Neuron (in vitro differentiated cells): ENCODE data around the gene PWP2.
"Not testable (repeated sequence)": the region's sequence is repeated elsewhere in the genome, so short reads cannot be mapped to it uniquely, and the experiment has no call there.

Experiments
- H2AFZ ChIP-seq: one replicate; pipeline ENCODE4 v1.6.1; 2013; ENCODE audit warnings: low read depth, mild to moderate bottlenecking, inconsistent platforms, low read length, moderate library complexity
- H3K27me3 ChIP-seq: one replicate; pipeline ENCODE4 v1.6.1; 2013; ENCODE audit warnings: low read length; ENCODE audit not compliant: insufficient read depth
- H3K36me3 ChIP-seq: one replicate; pipeline ENCODE4 v1.6.1; 2013; ENCODE audit warnings: low read length; ENCODE audit not compliant: insufficient read depth
- H3K4me1 ChIP-seq: one replicate; pipeline ENCODE4 v1.6.1; 2013; ENCODE audit warnings: low read length; ENCODE audit not compliant: insufficient read depth
- H3K4me3 ChIP-seq: 2 replicates; pipeline ENCODE4 v1.5.1; 2013; ENCODE audit warnings: mild to moderate bottlenecking, low read length, moderate library complexity
- H3K9me3 ChIP-seq: one replicate; pipeline ENCODE4 v1.6.1; 2013; ENCODE audit warnings: low read length

PWP2 gene

DNA sequence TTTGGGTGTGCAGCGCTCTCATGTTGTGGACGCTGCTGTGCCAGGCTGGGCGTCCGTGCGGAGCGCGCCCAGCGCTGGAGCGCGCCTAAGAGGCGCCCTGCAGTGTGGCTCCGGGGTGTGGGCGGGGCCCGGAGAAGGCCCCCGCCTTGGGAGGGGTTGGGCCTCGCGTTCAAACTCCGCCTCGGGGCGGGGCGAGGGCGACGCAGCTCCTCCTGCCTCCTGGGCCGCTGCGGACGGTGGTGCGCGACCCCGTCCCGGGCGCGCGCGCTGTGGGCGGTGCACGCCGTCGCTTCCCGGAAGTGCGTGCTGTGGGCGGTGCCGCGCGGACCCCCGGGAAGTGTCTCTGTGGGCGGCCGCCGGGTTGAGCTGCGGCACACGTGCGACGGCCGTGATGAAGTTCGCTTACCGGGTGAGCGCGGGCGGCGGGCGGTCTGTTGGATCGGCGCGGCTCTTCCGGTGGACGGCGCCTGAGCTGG, at the start of gene PWP2:
TSS of gene PWP2 (plus strand) at position 374 of the 476 bp plus-strand sequence. CDS start at position 392, 18 bp downstream.
- H3K9me3 ChIP-seq, H2AFZ ChIP-seq, H3K36me3 ChIP-seq, H3K4me3 ChIP-seq, H3K4me1 ChIP-seq, H3K27me3 ChIP-seq: not testable (repeated sequence)

DNA sequence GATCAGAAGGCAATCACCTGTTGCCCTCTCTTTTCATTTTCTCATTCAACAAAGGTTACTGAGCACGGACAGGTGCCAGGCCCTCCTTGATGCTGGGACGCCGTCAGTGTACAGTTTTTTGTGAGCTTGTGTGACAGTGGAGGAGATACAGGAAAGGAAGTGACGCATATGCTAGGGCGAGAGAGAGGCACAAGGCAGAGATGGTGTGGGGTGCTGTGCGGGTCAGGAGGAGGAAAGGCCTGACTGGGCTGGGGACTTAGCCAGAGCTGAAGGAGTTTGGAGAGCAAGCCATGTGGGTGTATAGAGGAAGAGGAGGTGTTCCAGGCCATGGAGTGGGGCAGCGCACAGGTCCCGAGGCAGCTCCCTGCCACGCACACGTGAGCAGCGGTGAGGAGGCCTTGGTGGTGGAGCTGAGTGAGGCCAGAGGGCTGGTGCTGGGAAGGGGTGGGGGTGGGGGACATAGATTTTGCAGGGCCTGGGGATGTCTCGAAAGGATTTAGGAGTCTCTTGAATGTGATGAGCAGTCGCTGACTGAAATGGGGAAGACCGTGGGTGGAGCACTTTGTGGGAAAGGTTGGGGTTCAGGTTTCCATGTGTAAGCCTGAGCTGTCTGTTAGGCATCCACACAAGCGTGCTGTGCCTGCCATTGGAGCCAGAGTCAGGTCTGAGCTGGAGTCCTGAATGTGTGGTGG, 49.1 kb upstream of the PWP2 start:
- H3K4me3 ChIP-seq: no peak overlapping the region
- no peak overlapping the region for H2AFZ ChIP-seq
- H3K36me3 ChIP-seq: peaks cover 54% of the 10 kb centered on the region
- no peaks in the 10 kb centered on the region for H3K4me1 ChIP-seq
- H3K27me3 ChIP-seq: no peaks in the 10 kb centered on the region
- H3K9me3 ChIP-seq: no peaks in the 10 kb centered on the region

DNA sequence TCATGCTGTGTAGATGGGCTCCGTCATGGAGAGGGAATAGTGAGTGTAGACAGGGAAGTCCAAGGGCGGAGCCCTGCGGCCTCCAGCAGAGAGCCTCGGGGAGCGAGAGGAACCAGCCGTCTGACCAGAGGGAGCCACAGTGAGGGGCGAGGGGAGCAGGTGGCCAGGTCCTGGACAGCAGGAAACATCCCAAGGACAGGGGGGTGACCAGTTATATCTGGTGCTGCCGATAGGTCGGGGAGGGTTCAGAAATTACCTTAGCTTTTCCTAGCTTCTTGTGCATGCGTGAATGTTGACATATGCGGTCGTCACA, 48.6 kb upstream of the PWP2 start:
- H3K4me1 ChIP-seq: no peaks in the 10 kb centered on the region
- peaks cover 58% of the 10 kb centered on the region for H3K36me3 ChIP-seq
- H3K4me3 ChIP-seq: no peak overlapping the region
- H2AFZ ChIP-seq: no peak overlapping the region
- H3K9me3 ChIP-seq: no peaks in the 10 kb centered on the region
- H3K27me3 ChIP-seq: no peaks in the 10 kb centered on the region

DNA sequence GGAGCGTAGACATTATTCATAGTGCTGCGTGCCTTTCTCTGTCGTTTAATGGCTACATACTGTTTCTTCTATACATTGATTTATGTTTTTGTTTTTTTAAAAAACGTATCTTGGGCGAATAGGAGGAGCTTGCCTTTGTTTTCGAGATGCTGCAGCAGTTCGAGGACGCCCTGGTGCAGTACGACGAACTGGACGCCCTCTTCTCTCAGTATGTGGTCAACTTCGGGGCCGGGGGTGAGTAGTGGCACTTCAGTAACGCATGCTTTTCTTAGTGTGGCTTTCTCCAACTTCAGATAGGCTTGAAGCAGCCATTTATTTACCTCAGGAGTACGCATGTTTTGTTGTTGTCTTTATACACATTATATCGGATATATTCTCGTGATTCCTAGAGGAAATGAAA, 48.2 kb upstream of the PWP2 start:
- no peaks in the 10 kb centered on the region for H3K27me3 ChIP-seq
- peaks cover 62% of the 10 kb centered on the region for H3K36me3 ChIP-seq
- no peak overlapping the region for H2AFZ ChIP-seq
- H3K4me3 ChIP-seq: no peak overlapping the region
- H3K9me3 ChIP-seq: no peaks in the 10 kb centered on the region
- H3K4me1 ChIP-seq: no peaks in the 10 kb centered on the region

GRCh38 chr21:44059710-44060109, 47.5 kb upstream of the PWP2 start:
- Histone ChIP-seq H3K27me3 (no peaks in the 10 kb centered on the region), H3K36me3 (peaks cover 67% of the 10 kb centered on the region), H3K4me3 (no peak overlapping the region), H2AFZ (no peak overlapping the region), H3K9me3 (no peaks in the 10 kb centered on the region), H3K4me1 (no peaks in the 10 kb centered on the region)

GRCh38 chr21:44062380-44062779, 44.8 kb upstream of the PWP2 start:
- H2AFZ ChIP-seq: no peak overlapping the region
- H3K9me3 ChIP-seq: no peaks in the 10 kb centered on the region
- H3K4me3 ChIP-seq: no peak overlapping the region
- no peaks in the 10 kb centered on the region for H3K4me1 ChIP-seq
- no peaks in the 10 kb centered on the region for H3K27me3 ChIP-seq
- peaks cover 65% of the 10 kb centered on the region for H3K36me3 ChIP-seq

DNA sequence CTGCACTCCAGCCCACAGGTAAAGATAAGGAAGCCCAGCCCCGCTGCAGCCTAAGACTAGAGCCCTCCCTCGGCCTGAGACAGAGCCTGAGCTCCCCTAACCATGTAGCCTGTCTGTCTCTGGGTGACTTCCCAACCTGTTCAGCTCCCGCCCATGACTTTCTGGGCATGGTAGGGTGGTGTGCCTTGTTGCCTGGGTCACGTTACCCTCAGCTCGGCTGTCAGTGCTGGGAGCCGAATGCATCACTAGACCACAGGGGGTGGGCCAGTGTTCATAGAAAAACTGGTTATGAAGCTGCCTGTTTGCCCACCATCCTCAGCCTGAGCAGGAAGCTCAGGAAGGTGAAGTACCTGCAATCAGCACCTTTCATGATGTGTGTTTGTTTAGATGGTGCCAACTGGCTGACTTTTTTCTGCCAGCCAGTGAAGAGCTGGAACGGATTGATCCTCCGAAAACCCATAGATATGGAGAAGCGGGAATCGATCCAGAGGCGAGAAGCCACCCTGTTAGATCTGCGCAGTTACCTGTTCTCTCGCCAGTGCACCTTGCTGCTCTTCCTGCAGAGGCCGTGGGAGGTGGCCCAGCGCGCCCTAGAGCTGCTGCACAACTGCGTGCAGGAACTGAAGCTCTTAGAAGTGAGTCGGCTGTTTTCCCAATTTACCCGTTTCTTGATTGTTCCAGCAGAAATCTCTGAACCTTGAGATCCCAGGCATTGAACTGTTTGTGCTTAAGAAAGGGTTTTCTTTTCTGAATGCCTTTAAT, 43.9 kb upstream of the PWP2 start:
- H3K9me3 ChIP-seq: no peaks in the 10 kb centered on the region
- H2AFZ ChIP-seq: no peak overlapping the region
- H3K36me3 ChIP-seq: peaks cover 66% of the 10 kb centered on the region

GRCh38 chr21:44064852-44065403, 42.3 kb upstream of the PWP2 start:
- peaks cover 4% of the 10 kb centered on the region for H3K4me1 ChIP-seq
- peaks cover 61% of the 10 kb centered on the region for H3K36me3 ChIP-seq
- no peak overlapping the region for H2AFZ ChIP-seq
- no peaks in the 10 kb centered on the region for H3K27me3 ChIP-seq
- H3K9me3 ChIP-seq: no peaks in the 10 kb centered on the region
- no peak overlapping the region for H3K4me3 ChIP-seq

More for the DNA sequence above, 43.9 kb upstream of the PWP2 start:
- no peak overlapping the region for H3K4me3 ChIP-seq
- peaks cover 4% of the 10 kb centered on the region for H3K4me1 ChIP-seq
- H3K27me3 ChIP-seq: no peaks in the 10 kb centered on the region

DNA sequence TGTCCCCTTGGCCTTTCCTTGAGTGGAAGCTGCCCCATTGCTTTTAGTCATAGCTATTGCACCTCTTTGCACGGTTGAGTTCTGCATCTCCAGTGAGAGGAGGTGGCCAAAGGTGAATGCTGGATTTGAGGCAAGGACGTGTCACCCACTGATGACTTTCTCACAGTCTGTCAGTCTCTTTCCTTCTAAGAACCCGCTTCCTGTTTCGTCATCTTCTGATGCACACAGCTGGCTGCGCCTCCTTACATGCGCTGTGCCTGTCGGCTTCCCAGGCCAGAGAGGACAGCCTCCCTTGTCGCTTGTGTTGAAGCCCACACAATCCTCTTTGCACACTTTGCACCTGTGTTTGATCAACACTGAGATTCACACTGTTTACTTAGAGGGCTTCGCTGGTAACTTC, 41.8 kb upstream of the PWP2 start:
- Histone ChIP-seq H2AFZ (no peak overlapping the region), H3K9me3 (no peaks in the 10 kb centered on the region), H3K27me3 (no peaks in the 10 kb centered on the region), H3K36me3 (peaks cover 59% of the 10 kb centered on the region), H3K4me3 (no peak overlapping the region), H3K4me1 (peaks cover 4% of the 10 kb centered on the region)

DNA sequence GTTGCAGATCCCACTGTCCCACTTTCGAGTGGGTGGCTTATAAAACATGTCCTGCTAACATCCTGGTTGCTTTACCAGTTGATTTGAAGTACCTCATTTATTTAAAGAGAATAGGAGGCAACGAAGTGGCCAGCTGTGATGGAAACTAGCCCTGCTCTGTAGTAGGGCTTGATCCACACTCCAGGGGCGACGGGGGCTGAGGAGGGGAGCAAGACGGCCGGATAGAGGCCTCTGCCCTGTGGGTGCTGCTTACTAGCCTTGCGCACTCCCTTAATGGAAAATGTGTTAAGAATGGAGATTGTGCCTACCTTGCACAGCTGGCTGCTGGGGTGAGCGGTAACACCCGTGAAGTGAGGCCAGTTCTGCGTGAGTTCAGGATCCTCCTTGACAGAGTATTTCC, 41.1 kb upstream of the PWP2 start:
- Histone ChIP-seq H2AFZ (no peak overlapping the region), H3K36me3 (peaks cover 55% of the 10 kb centered on the region), H3K4me3 (no peak overlapping the region), H3K4me1 (peaks cover 4% of the 10 kb centered on the region), H3K9me3 (no peaks in the 10 kb centered on the region), H3K27me3 (no peaks in the 10 kb centered on the region)

- Histone ChIP-seq H3K9me3 (no peaks in the 10 kb centered on the region), H3K27me3 (no peaks in the 10 kb centered on the region), H3K4me1 (peaks cover 4% of the 10 kb centered on the region), H3K4me3 (no peak overlapping the region), H2AFZ (no peak overlapping the region), H3K36me3 (peaks cover 57% of the 10 kb centered on the region)
Observed at GRCh38 chr21:44067011-44067839, 40.0 kb upstream of the PWP2 start.

GRCh38 chr21:44070391-44070790, 36.8 kb upstream of the PWP2 start:
- peaks cover 43% of the 10 kb centered on the region for H3K36me3 ChIP-seq
- no peaks in the 10 kb centered on the region for H3K9me3 ChIP-seq
- H3K4me3 ChIP-seq: no peak overlapping the region

More at GRCh38 chr21:44070391-44070790, 36.8 kb upstream of the PWP2 start:
- Histone ChIP-seq H3K27me3 (no peaks in the 10 kb centered on the region), H2AFZ (no peak overlapping the region), H3K4me1 (peaks cover 4% of the 10 kb centered on the region)
